H1 (cell line): ENCODE results near the gene DRC1. TPM values are rescaled to one million over a fixed set of nuclear protein-coding genes. Genes with fewer than 3 reads are reported as not detected.

ENCODE experiments used
- CTCF ChIA-PET: fragments of 300-600 bp; sonication (Branson Sonifier 250); formaldehyde crosslinking; loops from one replicate; lab custom pipeline; 2021; ENCODE audit not compliant: partially characterized antibody; lab: Charles Lee
- POLR2A ChIA-PET: fragments of 300-600 bp; sonication (Branson Sonifier 250); formaldehyde crosslinking; loops from one replicate; lab custom pipeline; 2021; ENCODE audit warnings: inconsistent platforms; ENCODE audit not compliant: partially characterized antibody; lab: Charles Lee
- DNase-seq, 2 experiments: peaks; one replicate each; pipeline versions ENCODE4 v3.0.0 to v3.0.0-alpha.2; 2010 to 2022; ENCODE audit warnings: low spot score in 2 of 2, low read depth in 1 of 2, mixed read lengths in 1 of 2
- FAIRE-seq: peaks from 2 replicates; lab custom pipeline; 2011; peaks lifted over from hg19 to GRCh38; lab: Jason Lieb, UNC
- H2AFZ ChIP-seq: 2 replicates; pipeline ENCODE4 v1.8.1; 2012; ENCODE audit warnings: low read length, inconsistent platforms
- H2AK5ac ChIP-seq: 2 replicates; pipeline ENCODE4 v1.6.1; 2013; ENCODE audit warnings: low read depth, low read length
- H2BK120ac ChIP-seq: replicated peaks from 2 replicates; pipeline ENCODE3; 2013; ENCODE audit warnings: low read depth, low read length, inconsistent platforms
- H2BK12ac ChIP-seq: 2 replicates; pipeline ENCODE4 v1.6.1; 2013; ENCODE audit warnings: low read depth, low read length
- H2BK15ac ChIP-seq: 2 replicates; pipeline ENCODE4 v1.6.1; 2013; ENCODE audit warnings: low read length
- H2BK20ac ChIP-seq: 2 replicates; pipeline ENCODE4 v1.6.1; 2013; ENCODE audit warnings: low read length
- H2BK5ac ChIP-seq: 2 replicates; pipeline ENCODE4 v1.6.1; 2013; ENCODE audit warnings: low read depth, low read length
- H3K14ac ChIP-seq: 2 replicates; pipeline ENCODE4 v1.6.1; 2013; ENCODE audit warnings: inconsistent platforms; ENCODE audit not compliant: insufficient read length
- H3K18ac ChIP-seq: 2 replicates; pipeline ENCODE4 v1.6.1; 2013; ENCODE audit warnings: low read length; ENCODE audit errors: extremely low read depth
- H3K23ac ChIP-seq: 2 replicates; pipeline ENCODE4 v1.6.1; 2013; ENCODE audit warnings: inconsistent platforms; ENCODE audit not compliant: insufficient read length
- H3K23me2 ChIP-seq: 2 replicates; pipeline ENCODE4 v1.6.1; 2013; ENCODE audit warnings: low read depth, low read length
- H3K27ac ChIP-seq: 2 replicates; pipeline ENCODE4 v1.6.1; 2011; ENCODE audit warnings: low read depth, low read length, inconsistent platforms
- H3K27me3 ChIP-seq, 4 experiments: replicated peaks in 1 of 4; 1 replicate in 1 of 4; 2 replicates in 3 of 4; pipeline versions ENCODE4 v1.6.1 to v1.8.1; 2011 to 2013; ENCODE audit warnings: low read length in 3 of 4, mild to moderate bottlenecking in 3 of 4, inconsistent platforms in 2 of 4, mixed read lengths in 2 of 4, moderate library complexity in 1 of 4; ENCODE audit not compliant: control insufficient read depth in 3 of 4, insufficient read depth in 3 of 4; ENCODE audit errors: extremely low read depth in 1 of 4
- H3K36me3 ChIP-seq, 4 experiments: 2 replicates each; pipeline versions ENCODE4 v1.6.1 to v1.8.1; 2011 to 2013; ENCODE audit warnings: mild to moderate bottlenecking in 4 of 4, low read length in 3 of 4, moderate library complexity in 2 of 4, control low read depth in 1 of 4, inconsistent platforms in 1 of 4; ENCODE audit not compliant: insufficient read depth in 4 of 4, control insufficient read depth in 2 of 4
- H3K4ac ChIP-seq: replicated peaks from 2 replicates; pipeline ENCODE3; 2013; ENCODE audit warnings: low read length, low read depth, mixed read lengths, inconsistent platforms; ENCODE audit not compliant: insufficient read length
- H3K4me1 ChIP-seq, 4 experiments: replicated peaks in 1 of 4; 1 replicate in 1 of 4; 2 replicates in 3 of 4; pipeline versions ENCODE4 v1.6.1 to v1.8.1; 2011 to 2013; ENCODE audit warnings: low read length in 3 of 4, inconsistent platforms in 2 of 4, mixed read lengths in 1 of 4; ENCODE audit not compliant: insufficient read depth in 4 of 4, control insufficient read depth in 3 of 4
- H3K4me2 ChIP-seq, 2 experiments: 2 replicates each; pipeline versions ENCODE4 v1.6.1 to v1.8.1; 2011 to 2013; ENCODE audit warnings: low read depth in 2 of 2, low read length in 2 of 2, control low read depth in 1 of 2, inconsistent platforms in 1 of 2, mild to moderate bottlenecking in 1 of 2; ENCODE audit not compliant: insufficient read depth in 1 of 2
- H3K4me3 ChIP-seq, 4 experiments: fragments of 200-600, 300-600 bp in 1 of 4; sonication (generic), shearing (Covaris generic), sonication (Bioruptor Twin) in 1 of 4; 2 replicates each; pipeline versions ENCODE4 v1.5.1 to v1.8.1; 2011 to 2016; ENCODE audit warnings: low read length in 4 of 4, low read depth in 3 of 4, control low read depth in 2 of 4, inconsistent platforms in 2 of 4, mild to moderate bottlenecking in 2 of 4, mixed read lengths in 1 of 4, moderate library complexity in 1 of 4; ENCODE audit not compliant: insufficient read depth in 2 of 4; ENCODE audit errors: extremely low read depth in 1 of 4
- H3K56ac ChIP-seq: replicated peaks from 2 replicates; pipeline ENCODE3; 2013; ENCODE audit warnings: low read depth, mild to moderate bottlenecking, mixed read lengths, low read length, inconsistent platforms; ENCODE audit not compliant: insufficient read length
- H3K79me1 ChIP-seq: 2 replicates; pipeline ENCODE4 v1.6.1; 2013; ENCODE audit warnings: low read depth, low read length, control low read depth
- H3K79me2 ChIP-seq, 2 experiments: 2 replicates each; pipeline versions ENCODE4 v1.6.1 to v1.8.1; 2012 to 2013; ENCODE audit warnings: low read length in 2 of 2, mild to moderate bottlenecking in 2 of 2, inconsistent platforms in 1 of 2; ENCODE audit not compliant: insufficient read depth in 2 of 2, control insufficient read depth in 1 of 2
- H3K9ac ChIP-seq, 4 experiments: replicated peaks in 1 of 4; 1 replicate in 1 of 4; 2 replicates in 3 of 4; pipeline versions ENCODE4 v1.6.1 to v1.8.1; 2011 to 2013; ENCODE audit warnings: low read depth in 3 of 4, low read length in 3 of 4, control low read depth in 2 of 4, mild to moderate bottlenecking in 2 of 4, moderate library complexity in 2 of 4, inconsistent platforms in 1 of 4; ENCODE audit errors: extremely low read depth in 1 of 4
- H3K9me3 ChIP-seq, 2 experiments: 2 replicates each; pipeline versions ENCODE4 v1.6.1 to v1.8.1; 2012 to 2013; ENCODE audit warnings: mild to moderate bottlenecking in 2 of 2, moderate library complexity in 2 of 2, control low read depth in 1 of 2, inconsistent platforms in 1 of 2, low read depth in 1 of 2, low read length in 1 of 2, mixed read lengths in 1 of 2; ENCODE audit not compliant: insufficient read depth in 2 of 2
- H4K20me1 ChIP-seq, 2 experiments: replicated peaks in 1 of 2; 2 replicates each; pipeline versions ENCODE3 to v1.8.1; 2011 to 2013; ENCODE audit warnings: inconsistent platforms in 2 of 2, low read length in 2 of 2, mild to moderate bottlenecking in 1 of 2; ENCODE audit not compliant: insufficient read depth in 2 of 2, control insufficient read depth in 1 of 2
- H4K5ac ChIP-seq: 2 replicates; pipeline ENCODE4 v1.6.1; 2013; ENCODE audit warnings: low read length, low read depth, mixed read lengths, inconsistent platforms; ENCODE audit not compliant: insufficient read length
- H4K8ac ChIP-seq: 2 replicates; pipeline ENCODE4 v1.8.0; 2013; ENCODE audit warnings: mild to moderate bottlenecking, moderate library complexity, low read length, inconsistent platforms; ENCODE audit not compliant: insufficient read depth; ENCODE audit errors: extremely low read depth
- H4K91ac ChIP-seq: replicated peaks from 2 replicates; pipeline ENCODE3; 2013; ENCODE audit warnings: low read length, mixed read lengths, inconsistent platforms; ENCODE audit not compliant: insufficient read length
- BACH1 ChIP-seq: IDR thresholded peaks from 2 replicates; pipeline ENCODE4 v1.6.1; 2012; ENCODE audit warnings: low read length, improper control_type of control experiment
- CHD2 ChIP-seq: IDR thresholded peaks from 2 replicates; pipeline ENCODE4 v1.6.1; 2012; ENCODE audit warnings: low read length, improper control_type of control experiment
- HDAC6 ChIP-seq: IDR thresholded peaks from one replicate; pipeline ENCODE4 v1.7.1; 2012; ENCODE audit warnings: low read depth, mild to moderate bottlenecking, inconsistent platforms, low read length, moderate library complexity
- NRF1 ChIP-seq: IDR thresholded peaks from 2 replicates; pipeline ENCODE4 v1.6.1; 2011; ENCODE audit warnings: mild to moderate bottlenecking, low read depth, low read length, improper control_type of control experiment
- RBBP5 ChIP-seq: IDR thresholded peaks from 2 replicates; pipeline ENCODE4 v1.7.1; 2012; ENCODE audit warnings: low read depth, mild to moderate bottlenecking, inconsistent platforms, low read length, moderate library complexity, borderline replicate concordance
- SAP30 ChIP-seq: fragments of 300-600 bp; sonication (generic); IDR thresholded peaks from 2 replicates; pipeline ENCODE4 v1.7.1; 2012; ENCODE audit warnings: low read length, moderate library complexity, mild to moderate bottlenecking, inconsistent platforms; ENCODE audit not compliant: insufficient read depth, insufficient replicate concordance
- SIN3A ChIP-seq, 2 experiments: IDR thresholded peaks in 1 of 2; conservative IDR thresholded peaks in 1 of 2; 2 replicates each; pipeline ENCODE4 v1.6.1; 2011 to 2012; ENCODE audit warnings: low read length in 2 of 2, improper control_type of control experiment in 1 of 2, low read depth in 1 of 2, mild to moderate bottlenecking in 1 of 2
- SIX5 ChIP-seq: IDR thresholded peaks from 2 replicates; pipeline ENCODE4 v1.6.1; 2011; ENCODE audit warnings: mild to moderate bottlenecking, low read depth, low read length
- TEAD4 ChIP-seq: IDR thresholded peaks from 2 replicates; pipeline ENCODE4 v1.6.1; 2012; ENCODE audit warnings: low read depth, low read length, inconsistent platforms, mixed read lengths
- WGBS, 2 experiments: shearing (Covaris generic) in 1 of 2; methylation state at CpG; one replicate each; pipeline versions ENCODE4 v1.1.6 to v1.1.7; 2013 to 2015; ENCODE audit warnings: low lambda C conversion rate in 2 of 2, mixed read lengths in 2 of 2, inconsistent platforms in 1 of 2, low coverage in 1 of 2, missing lambda C conversion rate in 1 of 2; ENCODE audit not compliant: insufficient replicate concordance in 2 of 2, insufficient coverage in 1 of 2, insufficient read length in 1 of 2; ENCODE audit errors: extremely low coverage in 1 of 2, missing lambda C conversion rate in 1 of 2; 5-methylcytosine and 5-hydroxymethylcytosine counted together
- polyA plus RNA-seq, 7 experiments: library from polyadenylated mRNA; depleted of rRNA in 3 of 7; stranded (reverse) in 5 of 7; unstranded in 2 of 7; fragments of >200 nt in 5 of 7; fragments of 200-250 nt in 2 of 7; gene quantifications; 1 replicate in 5 of 7; 2 replicates in 1 of 7; 4 replicates in 1 of 7; pipeline versions ENCODE4 v1.2.1 to v1.2.3, GENCODE V29; 2011 to 2013; ENCODE audit warnings: missing spikeins in 2 of 7, mixed read lengths in 2 of 7
- total RNA-seq: library from RNA; stranded (reverse); fragmentation: NEBNext Ultra II Directional; extraction: Animal tissue kit (Norgen Biotek cat#: 25700); gene quantifications from 2 replicates; pipeline ENCODE4 v1.2.1, GENCODE V29; 2021

DRC1 gene
- total and polyA plus RNA-seq, 2 of the 8 experiments (the other 6 are each of a cell fraction or from before 2014, with no cell fraction given), result 0.08 TPM; not detected in 1

DNA sequence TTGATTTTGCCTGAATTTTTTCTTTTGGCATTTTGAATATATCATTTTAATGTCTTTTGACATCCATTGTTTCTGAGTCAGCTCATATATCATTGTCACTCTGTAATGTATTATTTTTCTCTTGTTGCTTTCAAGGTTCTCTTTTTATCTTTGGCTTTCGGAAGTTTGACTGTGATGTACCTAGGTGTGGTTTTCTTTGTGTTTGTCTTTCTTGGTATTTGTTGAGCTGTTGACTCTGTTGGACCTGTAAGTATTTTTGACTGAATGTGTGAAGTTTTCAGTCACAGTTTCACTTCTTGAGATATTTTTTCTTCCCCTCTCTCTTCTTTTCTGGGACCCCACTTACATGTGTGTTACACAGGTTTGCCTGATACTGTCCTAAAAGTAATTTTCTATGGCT lies 24.9 kb upstream of the DRC1 start:
- TF ChIP-seq BACH1 (no peak), TEAD4 (no peak), RBBP5 (no peak), NRF1 (no peak), SIX5 (no peak), HDAC6 (no peak), SAP30 (no peak), SIN3A (conservative IDR thresholded peaks at IDR 0.05 in 1 of 2, IDR thresholded peaks at IDR 0.05 in 1 of 2; ENCODE audit: low read depth in 1 of 2, low read length in 2 of 2) (no peak), CHD2 (no peak)
- no peak overlapping the region for H4K8ac ChIP-seq
- WGBS, 2 experiments, result 91% methylated on average over 1 of the region's 1 CpG; no CpG with 5 or more reads in 1 of the 2 experiments
- H3K4me1 ChIP-seq, result no peaks in the 10 kb centered on the region
- no peak overlapping the region for H3K9ac ChIP-seq
- H3K27me3 ChIP-seq, result peaks cover 0 to 1% (median 0%) of the 10 kb centered on the region in 4 experiments; a peak in 1 of 7 replicates
- H3K36me3 ChIP-seq, result peaks cover 2 to 38% (median 17%) of the 10 kb centered on the region in 4 experiments; a peak in 7 of 8 replicates
- H4K91ac ChIP-seq, result no peak overlapping the region
- no peak overlapping the region for H3K4ac ChIP-seq
- no peaks in the 10 kb centered on the region for H3K79me2 ChIP-seq
- no peak overlapping the region for H3K27ac ChIP-seq
- no peak overlapping the region for H2AFZ ChIP-seq
- H2BK15ac ChIP-seq, result no peak overlapping the region
- DNase-seq (no peak), FAIRE-seq (no peak)
- ChIA-PET POLR2A (no interaction called here), CTCF (interaction anchor here (2.6 kb wide), 1 partner anchor 93 kb away, joined by 5 read pairs; no protein-coding TSS in a partner anchor)
- H2BK20ac ChIP-seq, result no peak overlapping the region
- no peak overlapping the region for H3K18ac ChIP-seq
- no peaks in the 10 kb centered on the region for H3K23me2 ChIP-seq
- H3K4me2 ChIP-seq, result no peak overlapping the region
- no peaks in the 10 kb centered on the region for H3K79me1 ChIP-seq
- H3K56ac ChIP-seq, result no peak overlapping the region
- H2BK12ac ChIP-seq, result no peak overlapping the region
- no peak overlapping the region for H2BK5ac ChIP-seq
- H3K23ac ChIP-seq, result no peak overlapping the region
- no peak overlapping the region for H4K5ac ChIP-seq
- H2BK120ac ChIP-seq, result no peak overlapping the region
- peaks cover 0 to 2% of the 10 kb centered on the region in 2 experiments for H4K20me1 ChIP-seq
- H3K4me3 ChIP-seq, result no peak overlapping the region
- no peak overlapping the region for H2AK5ac ChIP-seq
- H3K9me3 ChIP-seq, result 0 out of 4 replicates have a peak, but pooled peaks cover 0 to under 1% of the 10 kb centered on the region in 2 experiments
- H3K14ac ChIP-seq, result no peak overlapping the region
